Endothelial cell of umbilical vein (primary cell): ENCODE data around the gene CASK. TPM values are rescaled to one million over a fixed set of nuclear protein-coding genes. Genes with fewer than 3 reads are reported as not detected.

ENCODE experiments used
- BruUV-seq: library from RNA; stranded (reverse); fragments of 400-500 nt; replicated peaks from 2 replicates; lab custom pipeline; 2021; lab: Mats Ljungman, UMichigan
- CTCF ChIA-PET: fragments of 300-600, 350-600 bp; sonication (Branson Sonifier 250); formaldehyde crosslinking; loops from one replicate; lab custom pipeline; 2021; ENCODE audit warnings: antibody characterized with exemption, inconsistent platforms; lab: Charles Lee
- POLR2A ChIA-PET: fragments of 300-600, 350-600 bp; sonication (Branson Sonifier 250); formaldehyde crosslinking; loops from one replicate; lab custom pipeline; 2021; ENCODE audit warnings: antibody characterized with exemption, inconsistent platforms; lab: Charles Lee
- DNase-seq: peaks from one replicate; pipeline ENCODE4 v3.0.0-alpha.2; 2011; ENCODE audit warnings: low read depth, low spot score
- FAIRE-seq: peaks from 2 replicates; lab custom pipeline; 2011; peaks lifted over from hg19 to GRCh38; lab: Jason Lieb, UNC
- H2AFZ ChIP-seq: 2 replicates; pipeline ENCODE4 v1.6.0; 2012; ENCODE audit warnings: low read depth, low read length, control low read depth, inconsistent platforms
- H3K27ac ChIP-seq: 2 replicates; pipeline ENCODE4 v1.5.1; 2011; ENCODE audit warnings: low read depth, mild to moderate bottlenecking, control low read depth, low read length, moderate library complexity; ENCODE audit not compliant: insufficient read depth
- H3K27me3 ChIP-seq, 2 experiments: 2 replicates each; pipeline versions ENCODE4 v1.6.0 to v1.6.1; 2011; ENCODE audit warnings: low read length in 2 of 2, mixed read lengths in 1 of 2; ENCODE audit not compliant: control insufficient read depth in 2 of 2, insufficient read depth in 2 of 2
- H3K36me3 ChIP-seq, 2 experiments: 2 replicates in 1 of 2; 3 replicates in 1 of 2; pipeline ENCODE4 v1.5.1; 2011; ENCODE audit warnings: low read length in 2 of 2, mild to moderate bottlenecking in 1 of 2, moderate library complexity in 1 of 2; ENCODE audit not compliant: control insufficient read depth in 2 of 2, insufficient read depth in 2 of 2; ENCODE audit errors: extremely low read depth in 1 of 2
- H3K4me1 ChIP-seq: 3 replicates; pipeline ENCODE4 v1.5.1; 2011; ENCODE audit warnings: mild to moderate bottlenecking, low read length; ENCODE audit not compliant: control insufficient read depth, insufficient read depth; ENCODE audit errors: extremely low read depth
- H3K4me2 ChIP-seq: 2 replicates; pipeline ENCODE4 v1.6.1; 2011; ENCODE audit warnings: low read length, control low read depth, mixed read lengths; ENCODE audit not compliant: insufficient read depth
- H3K4me3 ChIP-seq, 3 experiments: fragments of 200-600 bp in 1 of 3; sonication (generic), shearing (Covaris generic) in 1 of 3; replicated peaks in 1 of 3; 2 replicates each; pipeline ENCODE4 v1.5.1; 2011 to 2016; ENCODE audit warnings: control low read depth in 3 of 3, low read length in 3 of 3, mild to moderate bottlenecking in 2 of 3, inconsistent platforms in 1 of 3, low read depth in 1 of 3, moderate library complexity in 1 of 3; ENCODE audit not compliant: insufficient read depth in 1 of 3
- H3K79me2 ChIP-seq: 2 replicates; pipeline ENCODE4 v1.6.0; 2012; ENCODE audit warnings: low read length, inconsistent platforms; ENCODE audit not compliant: control insufficient read depth, insufficient read depth
- H3K9ac ChIP-seq: replicated peaks from 2 replicates; pipeline ENCODE3; 2011; ENCODE audit warnings: low read length, control low read depth; ENCODE audit not compliant: insufficient read depth; ENCODE audit errors: extremely low read depth
- H3K9me1 ChIP-seq: replicated peaks from 3 replicates; pipeline ENCODE4 v1.6.0; 2011; ENCODE audit warnings: mild to moderate bottlenecking, low read length; ENCODE audit not compliant: control insufficient read depth, insufficient read depth; ENCODE audit errors: extremely low read depth
- H3K9me3 ChIP-seq: replicated peaks from 2 replicates; pipeline ENCODE4 v1.5.1; 2012; ENCODE audit warnings: low read length, inconsistent platforms; ENCODE audit not compliant: control insufficient read depth, insufficient read depth
- H4K20me1 ChIP-seq: replicated peaks from 2 replicates; pipeline ENCODE3; 2011; ENCODE audit warnings: mild to moderate bottlenecking, low read length; ENCODE audit not compliant: control insufficient read depth, insufficient read depth; ENCODE audit errors: extremely low read depth
- CTCF ChIP-seq, 2 donors: IDR thresholded peaks; 1 replicate in 1 of 2; 2 replicates in 1 of 2; pipeline ENCODE4 v1.5.1; 2011; ENCODE audit warnings: low read length in 2 of 2, mild to moderate bottlenecking in 2 of 2, moderate library complexity in 2 of 2, control low read depth in 1 of 2, inconsistent platforms in 1 of 2, low read depth in 1 of 2; ENCODE audit not compliant: insufficient read depth in 1 of 2; ENCODE audit errors: extremely low read depth in 1 of 2
- EZH2 ChIP-seq: IDR thresholded peaks from 2 replicates; pipeline ENCODE4 v1.6.1; 2012; ENCODE audit warnings: borderline replicate concordance, low read depth, mild to moderate bottlenecking, moderate library complexity, low read length, inconsistent platforms; ENCODE audit not compliant: severe bottlenecking
- FOS ChIP-seq: IDR thresholded peaks from 2 replicates; pipeline ENCODE4 v1.6.1; 2011; ENCODE audit warnings: mild to moderate bottlenecking, low read length, moderate library complexity, borderline replicate concordance; ENCODE audit not compliant: insufficient read depth
- GATA2 ChIP-seq: IDR thresholded peaks from 2 replicates; pipeline ENCODE4 v1.7.0; 2011; ENCODE audit warnings: low read depth, mild to moderate bottlenecking, moderate library complexity, mixed read lengths, low read length; ENCODE audit not compliant: insufficient read length, insufficient read depth
- JUN ChIP-seq: IDR thresholded peaks from 2 replicates; pipeline ENCODE4 v1.6.1; 2011; ENCODE audit warnings: borderline replicate concordance, low read depth; ENCODE audit not compliant: insufficient read length, insufficient read depth
- MAX ChIP-seq: IDR thresholded peaks from 2 replicates; pipeline ENCODE4 v1.6.1; 2011; ENCODE audit not compliant: insufficient read depth, insufficient read length
- MYC ChIP-seq: IDR thresholded peaks from one replicate; pipeline ENCODE4 v1.6.1; 2011; ENCODE audit warnings: mild to moderate bottlenecking, low read depth, low read length
- POLR2A ChIP-seq: IDR thresholded peaks from 2 replicates; pipeline ENCODE4 v1.6.1; 2012; ENCODE audit warnings: low read depth, mild to moderate bottlenecking, control low read depth, low read length
- POLR2AphosphoS5 ChIP-seq: IDR thresholded peaks from 2 replicates; pipeline ENCODE4 v1.6.1; 2012; ENCODE audit warnings: low read depth, mild to moderate bottlenecking, control low read depth, low read length, moderate library complexity; ENCODE audit not compliant: insufficient read depth
- dilution Hi-C: fragments of 300-500 bp; cut with MboI; formaldehyde crosslinking; loops from one replicate; pipeline ENCODE4 v1.15.0; 2019; ENCODE audit warnings: low sequenced_read_pairs; ENCODE audit not compliant: extremely low pct_ligation_motif_present
- intact Hi-C: fragments of 100-400 bp; cut with micrococcal nuclease; formaldehyde crosslinking; loops from one replicate; pipeline ENCODE4 v1.10.0; 2022
- polyA plus RNA-seq, 4 experiments: library from polyadenylated mRNA; depleted of rRNA in 3 of 4; stranded (reverse) in 3 of 4; unstranded in 1 of 4; fragments of >200 nt; gene quantifications; 2 replicates each; pipeline versions ENCODE4 v1.2.1 to v1.2.3, GENCODE V29; 2011 to 2012; ENCODE audit warnings: missing spikeins in 1 of 4
- total RNA-seq: library from RNA; stranded (reverse); gene quantifications from 2 replicates; pipeline ENCODE4 v1.2.3, GENCODE V29; 2021

The CASK gene
- total and polyA plus RNA-seq, 2 donors (not counting 3 experiments of a cell fraction or from before 2014, with no cell fraction given), result 6.4 to 30.4 TPM

GRCh38 chrX:41931591-41931990, 8.2 kb upstream of the CASK start:
- no peak overlapping the region for H3K4me3 ChIP-seq
- no peaks in the 10 kb centered on the region for H3K36me3 ChIP-seq
- FAIRE-seq (no peak), DNase-seq (no peak)
- H3K27ac ChIP-seq, result no peak overlapping the region
- no peaks in the 10 kb centered on the region for H3K9me1 ChIP-seq
- no TSS peak for BruUV-seq
- H3K4me2 ChIP-seq, result no peak overlapping the region
- dilution Hi-C loops (no loop called here), intact Hi-C loops (no loop called here)
- TF ChIP-seq MYC (no peak), CTCF (IDR thresholded peaks at IDR 0.05; ENCODE audit: extremely low read depth in 1 of 2, insufficient read depth in 1 of 2, low read depth in 1 of 2, low read length in 2 of 2) (no peak), EZH2 (no peak), POLR2A (no peak), GATA2 (no peak), MAX (no peak), JUN (no peak), FOS (no peak), POLR2AphosphoS5 (no peak)
- H3K4me1 ChIP-seq, result no peaks in the 10 kb centered on the region
- ChIA-PET CTCF (no interaction called here), POLR2A (no interaction called here)
- no peaks in the 10 kb centered on the region for H4K20me1 ChIP-seq
- peaks cover 3 to 4% of the 10 kb centered on the region in 2 experiments for H3K27me3 ChIP-seq
- no peaks in the 10 kb centered on the region for H3K79me2 ChIP-seq
- H2AFZ ChIP-seq, result no peak overlapping the region
- H3K9me3 ChIP-seq, result no peaks in the 10 kb centered on the region
- no peak overlapping the region for H3K9ac ChIP-seq
